Heart left ventricle (tissue), 13 donors: ENCODE measurements around the gene PEX1.
"Not testable (repeated sequence)": the region's sequence is repeated elsewhere in the genome, so short reads cannot be mapped to it uniquely, and the experiment has no call there.

ENCODE experiments used
- CTCF ChIP-seq, 12 donors: fragments of 200-600 bp; sonication (generic) in 4 of 12; IDR thresholded peaks; one replicate each; pipeline versions ENCODE4 v1.5.0 to v1.8.0; 2018 to 2022; ENCODE audit warnings: antibody characterized with exemption in 12 of 12, mild to moderate bottlenecking in 5 of 12
- POLR2A ChIP-seq, 2 donors: fragments of 450-650 bp; IDR thresholded peaks; one replicate each; pipeline ENCODE4 v1.6.1; 2017; ENCODE audit warnings: antibody characterized with exemption in 2 of 2, mild to moderate bottlenecking in 2 of 2, moderate library complexity in 2 of 2
- donor health status: ischemic (EF 13 %, LVEDD 7.1; RV severe dilation, severe dysfunction).
- donor health status: DM: no; HTN: yes; CAD: no.
- donor health status: DM: no; HTN: no; CAD: no.
- donor health status: ischemic (EF 25% LVEDD 6.9; RV normal size, moderate dysfunction).
- donor health status: ischemic (EF 25% LVEDD 5.7; RV mildly dilated, moderate dysfunction).
- donor health status: ischemic (EF 35%, LVEDD 5.7; RV mildly dilated, moderate dysfunction).
- donor health status: nonischemic (EF 11% LVEDD 7.7; RV severe dilation, severe dysfunction).
- donor health status: DM: yes; HTN: yes; CAD: no.
- donor health status: PGD.
- donor health status: ischemic (EF 29% LVEDD 5.4; RV normal size, mild dysfunction).
- donor health status: nonischemic (EF 23%, LVEDD 6.1; RV moderate dilation, normal function).

- not testable (repeated sequence) for TF ChIP-seq CTCF, POLR2A (IDR thresholded peaks at IDR 0.05)
Observed at GRCh38 chr7:92477681-92478080, 50.6 kb downstream of the PEX1 start, which contains the start of gene ERVW-1.
